ENCODE data around the gene DCAF5. TPM values are rescaled to one million over a fixed set of nuclear protein-coding genes. Genes with fewer than 3 reads are reported as not detected.

The DCAF5 gene
- total and polyA plus RNA-seq, 2 of the 8 experiments (the other 6 are each of a cell fraction or from before 2014, with no cell fraction given): 24.3 to 31.0 TPM

- FAIRE-seq (no peak), DNase-seq (ENCODE audit: low read depth in 1 of 2, low spot score in 2 of 2) (peak in 1 of 2 experiments; percentile 69)
- Histone ChIP-seq H3K18ac (ENCODE audit: extremely low read depth, low read length) (peak overlapping the region; percentile 66; the same call in 1 of the 2 replicates), H2BK15ac (ENCODE audit: low read length) (no peak overlapping the region), H2AFZ (ENCODE audit: low read length) (no peak overlapping the region), H3K4me1 (replicated peaks in 1 of 4; ENCODE audit: control insufficient read depth in 3 of 4, insufficient read depth in 4 of 4, low read length in 3 of 4) (peaks cover 0 to 6% (median 5%) of the 10 kb centered on the region in 4 experiments), H3K9me3 (ENCODE audit: insufficient read depth in 2 of 2, low read depth in 1 of 2, low read length in 1 of 2) (no peaks in the 10 kb centered on the region), H3K79me2 (ENCODE audit: control insufficient read depth in 1 of 2, insufficient read depth in 2 of 2, low read length in 2 of 2) (peaks cover 0 to 34% of the 10 kb centered on the region in 2 experiments; a peak in 3 of 4 replicates), H3K23ac (ENCODE audit: insufficient read length) (no peak overlapping the region), H4K20me1 (replicated peaks in 1 of 2; ENCODE audit: control insufficient read depth in 1 of 2, insufficient read depth in 2 of 2, low read length in 2 of 2) (peaks cover 2% of the 10 kb centered on the region in 2 experiments), H3K4ac (replicated peaks; ENCODE audit: insufficient read length, low read depth, low read length) (no peak overlapping the region), H3K36me3 (ENCODE audit: control insufficient read depth in 2 of 4, insufficient read depth in 4 of 4, low read length in 3 of 4) (0 out of 8 replicates have a peak, but pooled peaks cover 0 to 3% (median 0%) of the 10 kb centered on the region in 4 experiments), H2BK12ac (ENCODE audit: low read depth, low read length) (no peak overlapping the region), H2BK120ac (replicated peaks; ENCODE audit: low read depth, low read length) (no peak overlapping the region), H4K5ac (ENCODE audit: insufficient read length, low read depth, low read length) (peak overlapping the region; percentile 36), H2AK5ac (ENCODE audit: low read depth, low read length) (no peak overlapping the region), H3K27ac (ENCODE audit: low read depth, low read length) (no peak overlapping the region), H3K27me3 (replicated peaks in 1 of 4; ENCODE audit: control insufficient read depth in 3 of 4, extremely low read depth in 1 of 4, insufficient read depth in 3 of 4, low read length in 3 of 4) (peaks cover 0 to 12% (median 5%) of the 10 kb centered on the region in 4 experiments; a peak in 5 of 7 replicates), H3K23me2 (ENCODE audit: low read depth, low read length) (peaks cover 9% of the 10 kb centered on the region), H3K4me3 (ENCODE audit: extremely low read depth in 1 of 4, insufficient read depth in 2 of 4, low read depth in 3 of 4, low read length in 4 of 4) (peak overlapping the region; percentile 62 to 89 (median 78)), H2BK20ac (ENCODE audit: low read length) (no peak overlapping the region), H3K4me2 (ENCODE audit: insufficient read depth in 1 of 2, low read depth in 2 of 2, low read length in 2 of 2) (peak overlapping the region; percentile 76 to 94), H4K8ac (ENCODE audit: extremely low read depth, insufficient read depth, low read length) (no peak overlapping the region), H3K14ac (ENCODE audit: insufficient read length) (no peak overlapping the region), H2BK5ac (ENCODE audit: low read depth, low read length) (peak overlapping the region; percentile 13; the same call in 1 of the 2 replicates), H3K56ac (replicated peaks; ENCODE audit: insufficient read length, low read depth, low read length) (no peak overlapping the region), H3K9ac (replicated peaks in 1 of 4; ENCODE audit: extremely low read depth in 1 of 4, low read depth in 3 of 4, low read length in 3 of 4) (peak overlapping the region in 3 of 4 experiments; percentile 43 to 70 (median 54); a peak in 5 of 7 replicates), H3K79me1 (ENCODE audit: low read depth, low read length) (peaks cover 2% of the 10 kb centered on the region; the same call in 1 of the 2 replicates), H4K91ac (replicated peaks; ENCODE audit: insufficient read length, low read length) (no peak overlapping the region)
- CTCF ChIA-PET (ENCODE audit: partially characterized antibody): interaction anchor here (0.6 to 4.0 kb wide), 8 partner anchors 9 to 277 kb away, joined by 3 to 31 read pairs (median 8); no protein-coding TSS in a partner anchor
- 5% methylated on average over 21 of the region's 38 CpGs; no CpG with 5 or more reads in 1 of the 2 experiments for WGBS, 2 experiments (ENCODE audit: extremely low coverage in 1 of 2, insufficient coverage in 1 of 2, insufficient read length in 1 of 2, insufficient replicate concordance in 2 of 2, low coverage in 1 of 2, low lambda C conversion rate in 2 of 2, missing lambda C conversion rate in 1 of 2)
- POLR2A ChIA-PET (ENCODE audit: partially characterized antibody): interaction anchor here (0.8 to 2.1 kb wide), 10 partner anchors 12 to 359 kb away, joined by 3 to 7 read pairs (median 5); partner anchors contain the start of genes EXD2 and ZFP36L1
- TF ChIP-seq SIN3A (conservative IDR thresholded peaks at IDR 0.05 in 1 of 2, IDR thresholded peaks at IDR 0.05 in 1 of 2; ENCODE audit: low read depth in 1 of 2, low read length in 2 of 2) (0 out of 4 replicates have a peak, but pooled peaks of 1 of the 2 experiments have one; percentile 26), HDAC2 (IDR thresholded peaks at IDR 0.05; ENCODE audit: borderline replicate concordance in 1 of 2, low read depth in 2 of 2, low read length in 2 of 2) (peak in 1 of 2 experiments; percentile 2; a peak in 1 of 4 replicates), NRF1 (IDR thresholded peaks at IDR 0.05; ENCODE audit: low read depth, low read length) (no peak), PHF8 (conservative IDR thresholded peaks at IDR 0.05; ENCODE audit: low read depth, low read length) (peak; percentile 25; the same call in 1 of the 2 replicates), KDM4A (IDR thresholded peaks at IDR 0.05; ENCODE audit: low read depth, low read length, severe bottlenecking) (peak; percentile 21), SAP30 (IDR thresholded peaks at IDR 0.05; ENCODE audit: insufficient read depth, insufficient replicate concordance, low read length) (peak; percentile 37), BCL11A (IDR thresholded peaks at IDR 0.05; ENCODE audit: low read depth in 2 of 2, low read length in 2 of 2) (no peak), POLR2A (IDR thresholded peaks at IDR 0.05; ENCODE audit: control extremely low read depth in 1 of 2, low read depth in 2 of 2, low read length in 2 of 2) (peak in 1 of 2 experiments; percentile 25; a peak in 2 of 3 replicates)
Observed at GRCh38 chr14:69152181-69152901, 578 bp downstream of the DCAF5 start.
